ENCODE data around the gene GLIS1. TPM values are rescaled to one million over a fixed set of nuclear protein-coding genes. Genes with fewer than 3 reads are reported as not detected.

The GLIS1 gene
- total RNA-seq, 4 donors from 2014 or later = 0.59 to 3.9 (median 0.75) TPM

- no peaks in the 10 kb centered on the region for H3K27me3 ChIP-seq
- no peaks in the 10 kb centered on the region for H3K4me1 ChIP-seq
- no peaks in the 10 kb centered on the region for H3K9me3 ChIP-seq
- TF ChIP-seq, protein P1, sequence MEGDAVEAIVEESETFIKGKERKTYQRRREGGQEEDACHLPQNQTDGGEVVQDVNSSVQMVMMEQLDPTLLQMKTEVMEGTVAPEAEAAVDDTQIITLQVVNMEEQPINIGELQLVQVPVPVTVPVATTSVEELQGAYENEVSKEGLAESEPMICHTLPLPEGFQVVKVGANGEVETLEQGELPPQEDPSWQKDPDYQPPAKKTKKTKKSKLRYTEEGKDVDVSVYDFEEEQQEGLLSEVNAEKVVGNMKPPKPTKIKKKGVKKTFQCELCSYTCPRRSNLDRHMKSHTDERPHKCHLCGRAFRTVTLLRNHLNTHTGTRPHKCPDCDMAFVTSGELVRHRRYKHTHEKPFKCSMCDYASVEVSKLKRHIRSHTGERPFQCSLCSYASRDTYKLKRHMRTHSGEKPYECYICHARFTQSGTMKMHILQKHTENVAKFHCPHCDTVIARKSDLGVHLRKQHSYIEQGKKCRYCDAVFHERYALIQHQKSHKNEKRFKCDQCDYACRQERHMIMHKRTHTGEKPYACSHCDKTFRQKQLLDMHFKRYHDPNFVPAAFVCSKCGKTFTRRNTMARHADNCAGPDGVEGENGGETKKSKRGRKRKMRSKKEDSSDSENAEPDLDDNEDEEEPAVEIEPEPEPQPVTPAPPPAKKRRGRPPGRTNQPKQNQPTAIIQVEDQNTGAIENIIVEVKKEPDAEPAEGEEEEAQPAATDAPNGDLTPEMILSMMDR (IDR thresholded peaks at IDR 0.05) = no peak
- TF ChIP-seq POLR2A (IDR thresholded peaks at IDR 0.05) (no peak), EP300 (IDR thresholded peaks at IDR 0.05) (no peak)
- no peak overlapping the region for H3K27ac ChIP-seq
- H3K36me3 ChIP-seq = no peaks in the 10 kb centered on the region
- no peak overlapping the region for H3K4me3 ChIP-seq
- 87 to 91% methylated on average over 6 of the region's 6 CpGs for WGBS, 2 donors
- DNase-seq (ENCODE audit: low spot score in 2 of 2) = no peak
These were observed 13.3 kb upstream of the GLIS1 start for GRCh38 chr1:53752281-53752680.

GRCh38 chr1:53747841-53748240 is 8.9 kb upstream of the GLIS1 start:
- Histone ChIP-seq H3K36me3 (no peaks in the 10 kb centered on the region), H3K4me1 (no peaks in the 10 kb centered on the region), H3K27ac (no peak overlapping the region), H3K27me3 (no peaks in the 10 kb centered on the region), H3K4me3 (no peak overlapping the region), H3K9me3 (peaks cover 0 to 4% (median 0%) of the 10 kb centered on the region in 4 donors)
- 88 to 89% methylated on average over 8 of the region's 8 CpGs for WGBS, 2 donors
- no peak for DNase-seq (ENCODE audit: low spot score in 2 of 2)
- no peak for TF ChIP-seq EP300 (IDR thresholded peaks at IDR 0.05)
- TF ChIP-seq, protein P1 (IDR thresholded peaks at IDR 0.05) = no peak

DNA sequence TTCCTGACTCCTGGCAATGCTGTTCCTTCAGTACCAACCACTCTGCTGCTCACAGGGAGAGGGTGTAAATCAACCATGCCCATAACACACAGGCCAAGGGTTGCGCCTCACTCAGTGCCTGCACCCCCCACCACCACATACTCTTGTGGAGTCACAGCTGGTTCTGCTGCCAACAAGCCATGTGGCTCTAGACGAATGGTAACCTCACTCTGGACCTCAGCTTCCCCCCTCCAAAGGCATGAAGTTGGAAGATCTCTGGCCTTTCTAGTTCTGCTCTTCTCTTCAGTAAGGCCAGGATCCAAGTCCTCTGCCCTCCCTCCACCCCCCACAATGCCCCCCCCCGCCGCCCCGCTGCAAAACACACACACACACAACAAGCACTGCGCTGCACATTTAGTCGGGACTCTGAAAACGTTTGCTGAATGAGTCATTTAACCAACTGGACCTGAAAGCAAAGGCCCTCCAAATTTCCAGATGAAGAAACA is 1.7 kb upstream of the GLIS1 start:
- TF ChIP-seq POLR2A (IDR thresholded peaks at IDR 0.05) (no peak), EP300 (IDR thresholded peaks at IDR 0.05) (no peak)
- TF ChIP-seq, protein P1 (IDR thresholded peaks at IDR 0.05) = no peak
- no peak for DNase-seq (ENCODE audit: low spot score in 2 of 2)
- H3K36me3 ChIP-seq = no peaks in the 10 kb centered on the region
- no peak overlapping the region for H3K4me3 ChIP-seq
- peaks cover 0 to 38% of the 10 kb centered on the region in 2 donors for H3K27me3 ChIP-seq
- H3K27ac ChIP-seq = no peak overlapping the region
- H3K9me3 ChIP-seq = peaks cover 0 to 6% (median 0%) of the 10 kb centered on the region in 4 donors
- WGBS, 2 donors = 63 to 69% methylated on average over 8 of the region's 8 CpGs
- peaks cover 0 to 24% (median 9%) of the 10 kb centered on the region in 4 donors for H3K4me1 ChIP-seq

- Histone ChIP-seq H3K4me3 (peak overlapping the region; percentile 42 to 63 (median 55)), H3K27ac (no peak overlapping the region), H3K27me3 (peaks cover 0 to 38% of the 10 kb centered on the region in 2 donors), H3K36me3 (no peaks in the 10 kb centered on the region), H3K9me3 (peaks cover 0 to 6% (median 0%) of the 10 kb centered on the region in 4 donors), H3K4me1 (peaks cover 0 to 24% (median 9%) of the 10 kb centered on the region in 4 donors)
- TF ChIP-seq EP300 (IDR thresholded peaks at IDR 0.05) = no peak
- WGBS, 2 donors = 2 to 3% methylated on average over 31 to 40 of the region's 101 CpGs
- DNase-seq (ENCODE audit: low spot score in 2 of 2) = no peak
These were observed 507 bp downstream of the GLIS1 start for GRCh38 chr1:53738205-53739108.

- H3K4me3 ChIP-seq = peak overlapping the region; percentile 42 to 63 (median 55)
These were observed 1.2 kb downstream of the GLIS1 start for GRCh38 chr1:53737648-53738204.

More at GRCh38 chr1:53737648-53738204, 1.2 kb downstream of the GLIS1 start:
- Histone ChIP-seq H3K27ac (no peak overlapping the region), H3K9me3 (peaks cover 0 to 1% (median 0%) of the 10 kb centered on the region in 4 donors), H3K4me1 (peaks cover 0 to 24% (median 9%) of the 10 kb centered on the region in 4 donors), H3K27me3 (peaks cover 0 to 38% of the 10 kb centered on the region in 2 donors), H3K36me3 (no peaks in the 10 kb centered on the region)
- no peak for DNase-seq (ENCODE audit: low spot score in 2 of 2)
- TF ChIP-seq POLR2A (IDR thresholded peaks at IDR 0.05) (no peak), EP300 (IDR thresholded peaks at IDR 0.05) (no peak)
- TF ChIP-seq, protein P1 (IDR thresholded peaks at IDR 0.05) = no peak
- 3 to 7% methylated on average over 37 to 51 of the region's 58 CpGs for WGBS, 2 donors
